NCI-H2107 treated with DMSO at 0.1 percent for 48 hours (cell line): ENCODE data around the gene TGFB1I1.
"Not testable (repeated sequence)": the region's sequence is repeated elsewhere in the genome, so short reads cannot be mapped to it uniquely, and the experiment has no call there.

Experiments used
- DNase-seq: peaks from one replicate; lab custom pipeline; 2025; ENCODE audit not compliant: unreplicated experiment; lab: John Stamatoyannopoulos, UW

TGFB1I1 gene

GRCh38 chr16:31487071-31487719 lies 15.2 kb downstream of the TGFB1I1 start:
- no peak for DNase-seq

- DNase-seq = no peak
These were observed 15.9 kb downstream of the TGFB1I1 start for GRCh38 chr16:31487720-31488467.

GRCh38 chr16:31488468-31489297 lies 16.7 kb downstream of the TGFB1I1 start:
- DNase-seq = no peak

GRCh38 chr16:31489298-31489564 lies 17.3 kb downstream of the TGFB1I1 start:
- DNase-seq = no peak

GRCh38 chr16:31489616-31490584 lies 17.9 kb downstream of the TGFB1I1 start:
- no peak for DNase-seq

GRCh38 chr16:31491778-31492418 lies 19.9 kb downstream of the TGFB1I1 start:
- DNase-seq = no peak

GRCh38 chr16:31493506-31494125 lies 21.7 kb downstream of the TGFB1I1 start:
- DNase-seq = no peak

GRCh38 chr16:31496670-31497069 lies 24.7 kb downstream of the TGFB1I1 start:
- no peak for DNase-seq

- no peak for DNase-seq
These were observed 26.5 kb downstream of the TGFB1I1 start for GRCh38 chr16:31498493-31498892.

- no peak for DNase-seq
These were observed 28.0 kb downstream of the TGFB1I1 start for GRCh38 chr16:31499928-31500327.

- no peak for DNase-seq
These were observed 29.4 kb downstream of the TGFB1I1 start for GRCh38 chr16:31501226-31501965.

GRCh38 chr16:31501966-31502348 lies 30.0 kb downstream of the TGFB1I1 start:
- DNase-seq = no peak

- no peak for DNase-seq
These were observed 31.0 kb downstream of the TGFB1I1 start for GRCh38 chr16:31502981-31503380.

- not testable (repeated sequence) for DNase-seq
These were observed 31.6 kb downstream of the TGFB1I1 start for GRCh38 chr16:31503555-31503954.

- no peak for DNase-seq
These were observed 32.2 kb downstream of the TGFB1I1 start for GRCh38 chr16:31504159-31504558.

- DNase-seq = no peak
These were observed 33.5 kb downstream of the TGFB1I1 start for GRCh38 chr16:31505483-31505882.

- DNase-seq = no peak
These were observed 35.6 kb downstream of the TGFB1I1 start for GRCh38 chr16:31507617-31507928.

GRCh38 chr16:31507929-31508705 lies 36.2 kb downstream of the TGFB1I1 start, which contains the start of gene RUSF1:
RUSF1 (minus strand) TSS chr16:31508391; CDS start chr16:31508373, 18 bp downstream.
- peak; percentile 50 for DNase-seq
